ENCODE measurements around the gene ASMTL.
"Not testable (repeated sequence)": the region's sequence is repeated elsewhere in the genome, so short reads cannot be mapped to it uniquely, and the experiment has no call there.

The ASMTL gene

DNA sequence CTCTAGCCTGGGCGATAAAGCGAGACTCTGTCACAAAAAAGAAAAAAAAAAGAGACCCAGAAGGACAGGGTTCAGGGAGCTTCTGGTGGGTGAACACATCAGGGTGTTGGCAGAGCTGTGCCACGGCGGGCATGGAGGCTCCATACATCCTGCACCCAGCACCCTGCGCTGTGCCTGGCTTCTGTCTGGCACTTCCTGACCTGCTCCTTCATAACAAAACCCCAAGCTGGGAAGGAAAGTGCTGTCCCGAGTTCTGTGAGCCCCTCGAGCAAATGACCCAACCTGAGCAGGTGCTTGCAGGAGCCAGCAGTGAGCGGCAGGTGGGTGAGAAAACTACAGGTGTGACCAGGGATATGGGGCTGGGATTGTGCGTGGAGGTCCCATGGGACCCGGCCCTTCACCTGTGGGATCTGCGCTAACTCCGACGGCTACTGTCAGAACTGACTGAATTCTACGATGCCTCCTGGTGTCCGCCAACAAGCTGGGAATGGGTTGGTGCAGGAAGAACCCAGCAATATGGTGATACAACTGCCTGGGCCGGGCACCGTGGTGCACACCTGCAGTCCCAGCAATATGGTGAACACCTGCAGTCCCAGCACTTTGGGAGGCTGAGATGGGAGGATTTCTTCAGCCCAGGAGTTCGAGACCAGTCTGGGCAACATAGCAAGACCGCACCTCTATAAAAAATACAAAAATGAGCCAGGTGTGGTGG, 18.9 kb downstream of the ASMTL start:
- no peak for DNase-seq

DNA sequence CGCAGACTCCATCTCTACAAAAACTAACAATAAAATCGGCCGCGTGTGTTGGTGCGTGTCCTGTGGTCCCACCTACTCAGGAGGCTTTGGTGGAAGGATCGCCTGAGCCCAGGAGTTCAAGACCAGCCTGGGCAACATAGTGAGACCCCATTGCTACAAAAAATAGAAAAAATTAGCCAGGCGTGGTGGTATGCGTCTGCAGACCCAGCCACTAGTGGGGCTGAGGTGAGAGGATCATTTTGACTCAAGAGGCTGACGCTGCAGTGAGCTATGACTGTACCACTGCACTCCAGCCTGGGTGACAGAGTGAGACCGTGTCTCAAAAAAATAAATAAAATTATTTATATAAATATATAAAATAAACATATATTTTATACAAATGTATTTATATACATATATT, 22.3 kb downstream of the ASMTL start:
- DNase-seq, result no peak

DNA sequence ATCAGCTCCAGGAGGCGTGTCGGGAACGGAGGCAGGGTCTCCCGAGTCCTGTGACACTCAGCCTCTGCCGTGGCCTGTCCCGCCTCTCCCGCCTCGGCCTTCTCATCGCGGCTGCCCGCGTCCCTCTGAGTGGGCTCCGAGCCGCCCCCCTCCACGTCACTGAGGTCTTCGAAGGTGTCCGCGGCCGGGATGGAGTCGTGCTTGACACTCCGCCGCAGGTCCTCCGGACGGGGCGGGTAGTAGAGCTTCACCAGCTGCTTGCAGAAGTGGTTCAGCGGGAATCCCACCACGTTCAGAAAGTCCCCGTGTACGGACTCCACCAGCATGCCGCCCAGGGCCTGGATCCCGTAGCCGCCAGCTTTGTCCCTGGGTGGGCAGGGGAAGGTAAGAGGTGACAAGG, 25.0 kb downstream of the ASMTL start:
- DNase-seq, result no peak

DNA sequence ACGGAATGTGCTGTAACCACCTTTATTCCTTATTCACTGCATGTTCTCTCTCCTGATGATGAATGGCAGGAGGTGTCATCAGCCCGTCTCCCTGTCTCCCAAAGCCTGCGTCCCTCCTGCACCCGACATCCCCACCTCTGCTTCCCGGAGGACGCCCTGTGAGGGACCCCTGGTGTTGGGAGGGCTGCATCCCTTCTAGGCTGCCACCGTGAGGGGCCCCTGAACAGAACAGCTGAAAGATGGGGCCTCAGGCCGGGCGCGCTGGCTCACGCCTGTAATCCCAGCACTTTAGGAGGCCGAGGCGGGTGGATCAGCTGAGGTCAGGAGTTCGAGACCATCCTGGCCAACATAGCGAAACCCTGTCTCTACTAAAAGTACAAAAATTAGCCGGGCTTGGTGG, 26.4 kb downstream of the ASMTL start:
- DNase-seq, result not testable (repeated sequence)

DNA sequence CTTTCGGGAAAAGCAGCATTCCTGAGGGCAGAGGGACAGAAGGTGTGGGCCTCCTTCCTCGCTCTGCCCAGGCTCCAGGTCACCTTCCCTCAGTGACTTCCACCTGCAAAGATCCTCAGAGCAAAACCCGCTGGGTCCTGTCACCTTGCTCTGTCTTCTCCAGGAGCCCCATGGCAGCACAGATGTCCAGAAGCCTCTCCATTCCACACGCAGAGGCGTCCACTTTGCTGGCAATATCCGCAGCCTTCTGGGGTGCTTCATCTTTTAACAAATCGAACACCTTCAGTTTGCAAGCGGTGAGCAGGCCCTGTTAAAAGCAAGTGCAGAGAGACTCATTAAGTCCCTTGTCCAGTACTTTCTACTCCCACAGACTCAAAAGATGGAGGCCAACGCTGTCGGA, 27.3 kb downstream of the ASMTL start:
- no peak for DNase-seq

DNA sequence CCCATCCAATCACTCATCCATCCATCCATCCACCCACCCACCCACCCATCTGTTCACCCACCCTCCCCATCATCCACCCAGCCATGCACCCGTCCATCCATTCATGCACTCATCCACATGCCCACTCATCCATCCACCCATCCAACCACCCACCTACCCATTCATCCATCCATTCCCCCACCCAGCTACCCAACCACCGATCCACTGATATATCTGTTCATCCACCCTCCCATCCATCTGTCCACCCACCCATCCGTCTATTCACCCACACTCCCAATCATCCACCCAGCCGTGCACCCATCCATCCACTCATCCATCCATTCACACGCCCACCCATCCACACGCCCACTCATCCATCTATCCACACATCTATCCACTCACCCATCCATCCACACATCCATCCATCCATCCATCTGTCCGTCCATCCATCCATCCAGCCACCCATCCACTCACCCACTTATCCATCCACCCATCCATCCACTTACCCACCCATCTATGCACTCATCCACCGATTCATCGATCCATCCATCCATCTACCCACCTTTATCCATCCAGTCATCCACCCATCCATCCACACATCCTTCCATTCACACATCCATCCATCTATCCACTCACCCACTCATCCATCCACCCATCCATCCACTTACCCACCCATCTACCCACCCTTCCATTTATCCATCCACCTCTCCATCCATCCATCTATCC, 28.4 kb downstream of the ASMTL start:
- no peak for DNase-seq

DNA sequence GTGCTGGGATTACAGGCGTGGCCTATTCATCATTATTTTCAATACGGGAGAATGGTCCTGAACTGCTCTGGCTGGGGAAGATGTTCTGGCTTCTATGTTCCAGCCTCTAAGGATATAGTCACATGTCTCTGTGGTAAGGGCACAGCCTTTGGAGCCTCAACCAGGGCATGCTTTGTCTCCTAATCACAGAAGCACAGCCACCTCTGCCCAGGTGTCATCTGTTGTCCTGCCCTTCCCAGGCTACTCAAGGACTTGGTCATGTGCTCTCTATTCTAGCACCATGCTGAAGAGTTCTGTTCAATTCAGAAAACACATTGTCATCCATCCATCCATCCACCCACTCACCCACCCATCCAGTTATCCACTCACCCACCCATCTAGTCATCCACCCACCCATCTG, 29.5 kb downstream of the ASMTL start:
- no peak for DNase-seq

DNA sequence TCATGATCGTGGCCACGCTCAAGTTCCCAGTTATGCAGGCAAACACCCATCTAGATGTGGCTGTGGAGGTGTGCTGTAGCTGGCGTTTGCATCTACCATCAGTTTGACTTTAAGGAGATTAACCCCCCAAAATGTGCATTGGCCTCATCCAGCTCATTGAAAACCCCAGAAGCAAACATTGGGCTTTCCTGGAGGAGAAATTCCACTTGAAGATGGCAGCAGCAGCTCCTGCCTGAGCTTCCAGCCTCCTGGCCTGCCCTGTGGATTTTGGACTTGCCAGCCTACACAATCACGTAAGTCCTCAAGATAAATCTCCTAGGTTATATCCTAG, 30.6 kb downstream of the ASMTL start:
- no peak for DNase-seq

DNA sequence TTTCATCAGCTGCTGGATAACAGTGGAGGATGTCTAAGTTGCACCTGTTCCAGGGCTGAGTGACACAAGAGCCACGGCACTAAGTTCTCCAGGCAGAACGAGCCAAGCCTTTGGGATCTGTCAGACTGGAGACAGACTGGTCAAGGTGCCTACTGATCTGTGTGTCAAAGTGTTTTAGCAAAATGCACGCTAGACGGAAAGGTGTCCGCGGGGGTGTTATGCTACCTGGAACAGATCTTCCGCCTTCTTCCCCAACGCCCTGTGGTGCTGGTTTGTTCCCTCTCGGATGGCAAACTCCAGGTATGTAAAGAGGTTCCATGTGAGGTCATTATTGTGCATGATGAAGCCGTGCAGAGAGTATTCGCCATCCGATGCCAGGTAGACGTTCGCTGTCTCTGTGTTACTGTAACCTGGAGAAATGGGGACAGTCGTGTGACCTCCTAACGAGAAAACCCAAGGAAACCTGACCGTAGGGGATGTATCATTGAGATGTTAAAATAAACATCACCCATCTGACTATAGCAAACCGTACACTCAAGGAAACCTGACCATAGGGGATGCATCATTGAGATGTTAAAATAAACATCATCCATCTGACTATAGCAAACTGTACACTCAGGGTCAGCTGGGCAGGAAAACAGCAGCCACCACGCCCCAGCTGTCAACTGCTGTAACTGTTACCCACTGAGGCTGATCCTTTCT, 31.1 kb downstream of the ASMTL start:
- DNase-seq, result no peak

DNA sequence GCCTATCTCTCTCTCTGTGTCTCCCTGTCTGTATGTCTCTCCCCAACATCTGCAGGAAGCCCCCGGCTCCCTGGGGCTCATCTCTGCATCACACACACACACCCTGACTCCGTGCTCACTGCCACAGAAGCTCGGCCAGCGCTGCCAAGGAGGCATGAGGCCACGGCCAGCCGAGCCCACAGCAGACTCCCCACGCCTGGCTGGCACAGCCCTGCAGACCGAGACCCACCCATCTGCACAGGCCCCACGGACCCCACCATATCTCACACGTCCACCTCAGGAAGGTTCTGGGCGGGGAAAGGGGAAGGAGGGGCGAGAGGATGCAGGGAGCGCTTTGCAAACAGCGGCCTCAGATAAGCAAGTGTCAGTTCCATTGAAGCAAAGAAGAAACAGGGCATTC, 32.3 kb downstream of the ASMTL start:
- no peak for DNase-seq

DNA sequence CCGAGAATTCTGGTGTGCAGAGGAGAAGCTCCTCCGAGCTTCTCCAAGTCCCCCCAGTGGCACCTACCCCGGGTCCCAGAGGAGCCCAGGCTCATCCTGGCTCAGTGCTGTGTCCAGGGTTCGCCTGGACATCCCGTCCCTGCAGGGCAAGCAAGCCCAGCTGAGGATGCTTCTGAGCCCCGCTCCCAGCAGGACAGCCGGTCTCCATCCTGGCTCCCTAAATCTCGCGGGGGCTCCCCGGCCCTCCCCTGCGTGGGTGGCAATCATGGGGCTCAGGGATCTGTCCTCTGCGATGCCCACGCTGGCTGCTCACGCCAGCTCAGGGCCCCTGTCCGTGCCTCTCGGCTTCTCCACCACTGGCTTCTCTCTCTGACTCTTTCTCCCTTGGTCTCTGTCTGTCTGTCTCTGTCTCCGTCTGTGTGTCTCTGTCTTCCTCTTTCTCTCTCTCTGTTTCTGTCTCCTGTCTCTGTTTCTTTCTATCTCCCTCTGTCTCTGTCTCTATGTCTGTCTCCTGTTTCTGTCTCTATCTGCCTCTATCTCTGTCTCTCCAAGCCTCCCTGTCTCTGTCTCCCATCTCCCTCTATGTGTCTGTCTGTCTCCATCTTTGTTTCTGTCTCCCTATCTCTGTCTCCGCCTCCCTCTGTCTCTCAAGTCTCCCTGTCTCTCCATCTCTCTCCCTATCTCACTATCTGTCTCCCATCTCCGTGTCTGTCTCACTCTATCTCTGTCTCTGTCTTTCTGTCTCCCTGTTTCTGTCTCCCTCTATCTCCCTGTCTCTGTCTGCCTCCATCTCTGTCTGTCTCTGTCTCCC, 33.0 kb downstream of the ASMTL start:
- DNase-seq, result no peak

DNA sequence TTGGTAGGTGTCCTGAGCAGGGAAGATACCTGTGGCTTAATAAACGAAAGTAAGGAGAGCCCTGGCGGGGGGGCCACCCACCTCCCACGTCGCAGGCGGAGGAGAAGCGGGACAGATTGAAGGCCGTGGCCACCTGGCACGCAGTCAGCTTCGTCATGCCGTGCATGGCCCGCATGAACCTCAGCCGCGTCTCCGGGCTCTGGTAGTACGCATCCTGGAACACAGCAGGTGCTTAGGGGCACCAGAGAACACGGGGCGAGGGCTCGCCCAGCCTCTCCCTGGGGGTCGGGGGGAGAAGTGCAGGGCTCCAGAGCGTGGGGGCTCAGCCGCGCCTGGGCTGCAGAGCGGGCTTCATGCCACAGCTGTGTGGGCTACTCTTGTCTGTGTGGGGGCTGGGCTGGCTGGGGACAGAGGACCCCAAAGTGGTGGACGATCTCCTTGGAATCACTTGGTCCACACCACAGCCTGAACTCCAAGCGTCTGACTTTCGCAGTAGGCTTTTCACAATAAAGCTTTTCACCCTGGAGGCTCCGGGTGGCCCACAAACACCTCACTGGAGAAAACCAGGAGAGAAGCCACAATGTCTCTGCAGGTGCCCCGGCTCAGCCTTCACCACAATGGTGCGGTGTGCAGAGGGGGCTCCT, 33.7 kb downstream of the ASMTL start:
- no peak for DNase-seq

DNA sequence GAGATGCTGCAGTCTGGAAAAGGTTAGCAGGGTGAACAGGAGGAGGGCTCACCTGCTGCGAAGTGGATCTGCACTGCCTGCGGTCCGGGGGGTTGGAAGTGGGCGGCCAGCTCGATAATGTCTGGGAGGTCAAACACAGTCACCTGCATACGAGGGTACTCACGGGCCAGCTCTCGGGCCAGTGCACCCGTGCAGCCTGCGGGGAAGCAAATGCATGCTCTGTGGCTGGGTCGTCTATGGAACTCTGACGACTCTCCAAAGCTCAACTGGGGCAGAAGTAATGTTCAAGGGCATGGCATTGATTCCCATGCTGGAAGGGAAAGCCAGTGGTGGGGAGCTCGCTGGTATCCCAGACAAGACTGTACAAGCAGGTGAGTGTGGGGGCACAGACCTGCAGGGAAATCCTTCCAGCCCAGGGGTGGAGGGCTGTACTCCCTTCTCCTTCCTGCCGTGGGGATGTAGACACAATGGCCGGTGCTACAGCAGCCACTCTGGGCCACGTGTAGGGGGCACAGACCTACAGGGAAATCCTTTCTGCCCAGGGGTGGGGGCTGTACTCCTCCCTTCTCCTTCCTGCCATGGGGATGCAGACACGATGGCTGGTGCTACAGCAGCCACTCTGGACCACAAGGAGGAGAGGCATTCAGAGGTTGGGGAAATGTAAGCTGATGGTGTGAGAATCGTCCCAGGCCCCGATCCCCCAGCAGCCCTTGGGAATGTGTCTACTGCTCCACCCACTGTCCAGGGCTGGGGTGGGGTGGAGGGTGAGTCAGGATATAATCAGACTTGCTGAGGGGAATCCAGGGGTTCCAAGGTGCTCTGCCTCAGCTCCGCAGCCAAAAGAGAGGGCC, 34.6 kb downstream of the ASMTL start:
- DNase-seq, result no peak

DNA sequence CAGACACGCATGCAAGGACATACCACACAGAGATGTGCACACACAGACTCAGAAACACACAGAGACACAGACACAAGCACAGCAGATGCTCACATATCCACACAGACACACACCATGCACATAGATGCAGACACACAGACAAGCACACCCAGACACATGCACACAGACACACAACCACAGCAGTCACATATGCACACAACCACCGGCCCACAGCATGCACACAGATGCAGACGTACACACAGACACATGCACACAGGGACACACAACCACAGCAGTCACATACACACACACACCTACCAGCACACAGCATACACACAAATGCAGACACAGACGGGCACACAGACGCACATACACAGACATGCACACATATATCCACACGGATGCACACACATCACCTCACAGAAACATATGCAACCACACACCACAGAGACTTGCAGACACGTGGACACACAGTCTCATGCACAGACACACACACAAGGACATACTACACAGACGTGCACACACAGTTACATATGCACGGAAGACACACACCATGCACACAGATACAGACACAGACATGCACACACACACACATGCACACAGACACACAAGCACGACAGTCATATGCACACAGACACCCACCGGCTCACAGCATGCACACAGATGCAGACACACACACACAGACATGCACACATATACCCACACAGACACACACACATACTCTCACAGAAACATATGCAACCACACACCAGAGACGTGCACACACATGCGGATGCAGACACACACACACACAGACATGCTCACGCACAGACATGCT, 35.5 kb downstream of the ASMTL start:
- DNase-seq, result no peak

DNA sequence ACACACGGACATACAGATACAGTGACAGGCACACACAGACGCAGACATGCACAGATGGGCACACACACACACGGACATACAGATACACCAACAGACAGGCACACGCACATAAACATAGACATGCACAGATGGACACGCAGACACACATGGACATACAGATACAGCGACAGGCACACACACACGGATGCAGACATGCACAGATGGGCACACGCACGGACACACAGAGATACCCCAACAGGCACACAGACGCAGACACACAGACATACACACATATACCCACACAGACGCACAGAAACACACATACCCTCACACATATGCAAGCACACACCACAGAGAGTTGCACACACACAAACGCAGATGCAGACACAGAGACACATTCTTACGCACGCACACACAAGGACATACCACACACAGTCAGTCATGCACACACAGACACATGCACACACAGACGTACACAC, 36.4 kb downstream of the ASMTL start:
- no peak for DNase-seq

DNA sequence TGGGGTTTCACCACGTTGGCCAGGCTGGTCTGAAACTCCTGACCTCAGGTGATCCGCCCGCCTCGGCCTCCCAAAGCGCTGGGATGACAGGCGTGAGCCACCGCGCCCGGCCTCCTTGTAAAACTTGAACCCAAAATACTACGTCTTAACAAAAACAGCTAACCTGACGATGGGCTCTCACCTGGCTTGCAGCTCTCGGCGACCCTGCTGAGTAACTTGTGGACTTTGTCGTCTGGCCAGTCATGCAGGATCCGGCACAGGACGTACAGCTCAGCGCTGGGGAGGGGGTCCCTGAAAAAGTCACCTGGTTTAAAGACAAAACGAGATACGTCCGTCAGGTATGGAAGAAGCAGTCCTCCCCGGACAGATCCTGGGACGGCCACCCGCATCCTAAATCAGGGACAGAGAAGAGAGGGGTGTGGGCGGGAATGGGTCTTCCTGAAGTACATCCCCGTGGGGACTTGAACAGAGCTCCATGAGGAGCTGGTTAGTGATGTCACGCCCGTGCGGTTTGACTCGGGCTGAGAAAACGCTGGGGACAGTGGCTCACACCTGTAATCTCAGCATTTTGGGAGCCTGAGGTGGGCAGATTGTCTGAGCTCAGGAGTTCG, 40.1 kb downstream of the ASMTL start:
- no peak for DNase-seq

DNA sequence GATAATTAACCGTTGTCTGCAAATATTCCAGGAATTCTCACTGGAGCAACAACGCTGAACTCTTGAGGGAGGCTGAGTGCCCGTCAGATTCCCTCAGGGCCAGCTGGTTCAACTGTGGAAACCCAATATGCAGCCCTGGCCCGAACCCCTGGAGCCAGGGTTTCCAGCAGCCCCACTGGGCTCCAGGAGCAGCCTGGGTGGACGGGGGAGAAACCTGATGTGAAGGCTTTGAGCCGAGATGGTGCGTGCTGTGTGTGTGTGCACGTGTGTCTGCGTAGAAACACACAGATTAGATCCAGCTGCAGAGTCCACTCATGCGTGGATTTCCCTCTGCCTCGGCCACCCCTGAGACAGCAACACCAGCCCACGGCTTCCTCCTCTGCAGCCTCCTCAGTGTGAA, 41.4 kb downstream of the ASMTL start:
- DNase-seq, result no peak

DNA sequence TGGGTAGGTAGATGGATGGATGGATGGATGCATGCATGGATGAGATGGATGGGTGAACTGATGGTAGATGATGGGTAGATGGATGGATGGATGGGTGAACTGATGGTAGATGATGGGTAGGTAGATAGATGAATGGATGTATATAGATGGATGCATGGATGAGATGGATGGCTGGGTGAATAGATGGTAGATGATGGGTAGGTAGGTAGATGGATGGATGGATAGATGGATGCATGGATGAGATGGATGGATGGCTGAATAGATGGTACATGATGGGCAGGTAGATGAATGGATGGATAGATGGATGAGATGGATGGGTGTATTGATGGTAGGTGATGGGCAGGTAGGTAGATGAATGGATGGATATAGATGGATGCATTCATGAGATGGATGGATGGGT, 45.7 kb downstream of the ASMTL start:
- DNase-seq, result no peak

DNA sequence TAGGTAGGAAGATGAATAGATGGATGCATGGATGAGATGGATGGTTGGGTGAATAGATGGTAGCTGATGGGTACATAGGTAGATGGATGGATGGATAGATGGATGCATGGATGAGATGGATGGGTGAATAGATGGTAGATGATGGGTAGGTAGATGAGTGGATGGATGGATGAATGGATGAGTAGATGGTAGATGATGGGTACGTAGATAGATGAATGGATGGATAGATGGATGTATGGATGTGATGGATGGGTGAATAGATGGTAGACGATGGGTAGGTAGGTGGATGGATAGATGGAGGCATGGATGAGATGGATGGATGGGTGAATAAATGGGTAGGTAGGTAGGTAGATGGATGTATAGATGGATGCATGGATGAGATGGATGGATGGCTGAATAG, 46.9 kb downstream of the ASMTL start:
- DNase-seq, result not testable (repeated sequence)

DNA sequence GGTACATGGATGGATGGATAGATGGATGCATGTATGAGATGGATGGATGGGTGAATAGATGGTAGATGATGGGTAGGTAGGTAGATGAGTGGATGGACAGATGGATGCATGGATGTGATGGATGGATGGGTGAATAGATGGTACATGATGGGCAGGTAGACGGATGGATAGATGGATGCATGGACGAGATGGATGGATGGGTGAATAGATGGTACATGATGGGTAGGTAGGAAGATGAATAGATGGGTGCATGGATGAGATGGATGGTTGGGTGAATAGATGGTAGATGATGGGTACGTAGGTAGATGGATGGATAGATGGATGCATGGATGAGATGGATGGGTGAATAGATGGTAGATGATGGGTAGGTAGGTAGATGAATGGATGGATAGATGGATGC, 48.8 kb downstream of the ASMTL start:
- not testable (repeated sequence) for DNase-seq

Measured in effector CD4-positive, alpha-beta T cell (primary cell).